T-helper 2 cell treated with Interferon-gamma antibody and Interleukin-4, amounts not matched to agents 5 μg/mL and 100 μg/mL, for 36 hours (primary cell): ENCODE data around the gene EXPH5.
"Not testable (repeated sequence)": the region's sequence is repeated elsewhere in the genome, so short reads cannot be mapped to it uniquely, and the experiment has no call there.

ENCODE experiments used
- DNase-seq: peaks from one replicate; pipeline ENCODE4 v3.0.0; 2021; ENCODE audit warnings: low spot score
- H3K27ac Mint-ChIP-seq: one replicate; pipeline ENCODE4 v1.8.0; 2021; ENCODE audit warnings: mild to moderate bottlenecking, mixed read lengths
- H3K27me3 Mint-ChIP-seq: one replicate; pipeline ENCODE4 v1.8.0; 2021; ENCODE audit warnings: low read depth, mixed read lengths
- H3K36me3 Mint-ChIP-seq: one replicate; pipeline ENCODE4 v1.8.0; 2021; ENCODE audit warnings: low read depth, mixed read lengths
- H3K4me1 Mint-ChIP-seq: one replicate; pipeline ENCODE4 v1.8.0; 2021; ENCODE audit warnings: low read depth, mixed read lengths
- H3K4me3 Mint-ChIP-seq: one replicate; pipeline ENCODE4 v1.8.0; 2022; ENCODE audit warnings: mild to moderate bottlenecking, moderate library complexity, mixed read lengths
- H3K9me3 Mint-ChIP-seq: one replicate; pipeline ENCODE4 v1.8.0; 2021; ENCODE audit warnings: mixed read lengths

Gene EXPH5, protein sequence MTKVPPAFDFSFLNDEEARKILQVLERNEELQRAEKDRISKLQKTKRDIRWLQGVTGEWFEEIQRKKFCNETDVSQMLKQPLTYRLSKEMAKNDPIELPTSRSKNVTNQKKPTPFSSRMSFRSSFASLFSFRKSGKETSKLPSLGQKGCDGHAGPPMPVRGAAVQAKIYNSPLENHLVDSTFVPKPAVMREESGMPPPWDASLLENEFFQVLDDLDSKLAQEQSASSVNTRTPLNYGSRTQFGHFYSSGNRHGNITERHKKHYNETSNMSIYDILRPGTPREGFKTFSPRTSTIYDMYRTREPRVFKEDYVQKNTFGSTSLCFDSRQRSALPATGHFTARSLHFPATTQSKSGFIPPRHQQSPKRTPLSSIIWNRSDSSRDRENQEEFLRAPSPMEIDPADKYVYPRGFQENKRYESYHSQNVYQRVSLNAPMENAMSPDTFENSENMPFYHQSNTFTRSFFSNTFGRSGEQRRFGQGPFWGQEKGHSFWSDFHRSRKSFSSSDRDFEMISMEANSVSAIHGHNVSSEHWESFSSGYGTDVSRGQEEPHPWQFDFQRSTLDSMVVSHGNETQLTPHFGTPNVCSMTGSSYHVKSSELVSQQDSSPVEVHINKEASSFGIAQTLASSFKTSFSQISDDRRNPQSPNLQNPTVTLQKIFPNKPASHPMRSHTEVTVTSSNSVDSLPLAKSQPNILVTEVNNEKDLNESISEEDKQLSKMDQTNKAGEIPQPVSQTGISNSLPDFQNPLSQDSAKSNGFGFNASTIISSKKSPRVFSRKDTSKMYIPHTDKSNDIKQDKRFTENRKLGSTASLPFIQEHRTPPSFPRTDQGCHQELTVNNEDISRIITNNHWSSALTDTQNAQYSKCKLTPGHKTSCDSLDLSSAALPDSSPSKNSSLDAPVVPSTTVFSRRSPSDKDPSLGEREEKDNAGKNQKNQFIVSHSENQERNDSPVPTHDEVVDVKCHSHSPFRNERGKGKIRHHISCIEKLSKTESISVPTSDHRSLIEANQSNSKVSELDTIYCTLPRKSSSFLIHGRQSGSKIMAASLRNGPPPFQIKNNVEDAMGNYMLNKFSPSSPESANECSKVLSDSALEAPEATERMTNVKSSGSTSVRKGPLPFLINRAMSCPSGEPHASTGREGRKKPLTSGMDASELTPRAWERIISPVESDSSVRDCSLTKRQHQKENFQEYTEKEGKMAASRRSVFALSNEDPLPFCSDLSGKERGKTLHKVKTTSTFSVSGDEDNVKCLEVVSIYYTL (N-terminal part only)

GRCh38 chr11:108593214-108593922, at the start of gene EXPH5:
Gene EXPH5 (minus strand): TSS chr11:108593768. CDS start chr11:108593536, 232 bp downstream.
- peak within 1 kb of the TSS; percentile 72 for H3K27ac Mint-ChIP-seq
- H3K9me3 Mint-ChIP-seq, result no peaks in the 10 kb centered on the region
- peaks cover 57% of the 10 kb centered on the region for H3K27me3 Mint-ChIP-seq
- H3K4me1 Mint-ChIP-seq, result peaks cover 14% of the 10 kb centered on the region
- H3K4me3 Mint-ChIP-seq, result peak within 1 kb of the TSS; percentile 88
- peak; percentile 78 for DNase-seq
- peaks cover 3% of the 10 kb centered on the region for H3K36me3 Mint-ChIP-seq

- H3K9me3 Mint-ChIP-seq, H3K27ac Mint-ChIP-seq, H3K36me3 Mint-ChIP-seq, H3K4me1 Mint-ChIP-seq, DNase-seq, H3K4me3 Mint-ChIP-seq: not testable (repeated sequence)
- peaks cover 21% of the 10 kb centered on the region for H3K27me3 Mint-ChIP-seq
These were observed 48.2 kb upstream of the EXPH5 start for GRCh38 chr11:108641752-108642151.

GRCh38 chr11:108639146-108639545, 45.6 kb upstream of the EXPH5 start:
- peaks cover 30% of the 10 kb centered on the region for H3K27me3 Mint-ChIP-seq
- H3K36me3 Mint-ChIP-seq, result no peaks in the 10 kb centered on the region
- H3K4me1 Mint-ChIP-seq, result no peaks in the 10 kb centered on the region
- H3K4me3 Mint-ChIP-seq, result no peak overlapping the region
- no peak overlapping the region for H3K27ac Mint-ChIP-seq
- no peaks in the 10 kb centered on the region for H3K9me3 Mint-ChIP-seq
- DNase-seq, result no peak

GRCh38 chr11:108636222-108636621, 42.7 kb upstream of the EXPH5 start:
- H3K9me3 Mint-ChIP-seq, result no peaks in the 10 kb centered on the region
- no peaks in the 10 kb centered on the region for H3K36me3 Mint-ChIP-seq
- H3K4me3 Mint-ChIP-seq, result no peak overlapping the region
- no peak overlapping the region for H3K27ac Mint-ChIP-seq
- no peaks in the 10 kb centered on the region for H3K4me1 Mint-ChIP-seq
- DNase-seq, result no peak
- peaks cover 38% of the 10 kb centered on the region for H3K27me3 Mint-ChIP-seq

DNA sequence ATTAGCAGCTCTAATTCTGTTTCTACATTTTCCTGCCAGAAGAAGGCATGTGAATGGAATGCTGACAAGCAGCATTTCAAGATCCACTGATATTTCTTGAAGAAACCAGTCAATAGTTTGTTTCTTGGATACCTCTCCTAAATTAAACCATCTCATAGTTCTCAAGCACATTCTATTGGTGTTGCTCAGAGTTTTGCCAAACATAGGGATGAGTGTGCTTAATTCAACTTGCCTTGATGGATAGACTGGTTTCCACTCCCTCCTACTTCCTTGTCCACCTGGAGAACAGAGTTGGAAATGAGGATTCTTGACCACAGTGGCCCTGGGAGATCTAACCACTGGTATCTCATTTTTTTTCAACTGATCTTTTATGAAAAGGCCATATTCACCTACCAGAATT, 41.5 kb upstream of the EXPH5 start:
- Mint-ChIP-seq H3K4me1 (no peaks in the 10 kb centered on the region), H3K27ac (no peak overlapping the region), H3K27me3 (peaks cover 38% of the 10 kb centered on the region), H3K9me3 (no peaks in the 10 kb centered on the region), H3K36me3 (no peaks in the 10 kb centered on the region), H3K4me3 (no peak overlapping the region)
- DNase-seq, result no peak

DNA sequence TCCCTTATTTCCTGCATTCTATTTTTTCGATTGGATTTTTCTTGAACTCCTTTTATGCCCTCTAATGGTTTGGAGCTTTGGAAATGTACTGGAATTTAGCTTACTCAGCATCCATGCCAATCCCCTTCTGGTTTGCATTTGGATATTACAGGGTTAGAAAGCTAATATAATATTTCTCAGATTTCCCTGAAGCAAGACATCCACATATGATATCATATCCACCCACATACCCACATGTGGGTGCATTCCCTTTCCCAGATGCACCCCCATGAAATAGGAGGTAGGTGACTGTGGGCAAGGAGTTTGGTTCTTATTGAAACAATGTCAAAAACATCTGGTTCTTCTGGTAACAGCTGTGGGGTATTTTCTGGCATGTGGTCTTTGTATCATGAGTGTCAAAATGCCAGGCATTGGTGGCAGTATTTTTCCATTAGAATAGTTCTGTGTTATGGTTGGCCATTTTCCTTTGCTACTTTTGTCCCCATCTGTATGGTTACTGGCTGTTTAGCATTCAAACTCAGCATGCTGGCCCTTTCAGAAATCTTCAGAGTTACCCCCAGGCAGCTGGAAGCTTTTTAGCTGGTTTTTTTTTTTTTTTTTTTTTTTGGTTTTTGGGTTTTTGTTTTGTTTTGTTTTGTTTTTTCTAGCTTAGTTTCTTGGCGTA, 38.6 kb upstream of the EXPH5 start:
- H3K27me3 Mint-ChIP-seq, result peaks cover 21% of the 10 kb centered on the region
- H3K27ac Mint-ChIP-seq, result no peak overlapping the region
- H3K4me3 Mint-ChIP-seq, result no peak overlapping the region
- H3K36me3 Mint-ChIP-seq, result no peaks in the 10 kb centered on the region
- no peaks in the 10 kb centered on the region for H3K9me3 Mint-ChIP-seq
- DNase-seq, result no peak
- H3K4me1 Mint-ChIP-seq, result no peaks in the 10 kb centered on the region

DNA sequence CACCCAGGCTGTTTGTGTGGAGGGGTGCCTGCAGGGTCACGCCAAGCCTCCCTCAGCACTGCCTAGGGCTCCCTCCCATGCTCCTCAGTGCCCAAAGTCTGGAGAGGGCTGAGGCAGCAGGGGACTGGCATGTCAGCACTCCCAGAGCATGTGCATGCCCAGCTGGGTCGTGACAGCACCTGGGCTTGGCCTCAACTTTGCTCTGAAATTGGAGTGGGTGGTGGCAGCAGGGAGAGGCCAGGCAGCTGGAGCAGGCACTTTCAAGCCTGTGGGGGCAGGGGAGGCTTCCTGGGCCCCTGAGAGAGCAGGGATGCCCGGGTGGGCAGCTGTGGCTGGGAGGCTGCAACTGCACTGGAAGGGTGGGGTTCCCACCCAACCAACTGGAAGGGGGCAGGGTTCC, 35.7 kb upstream of the EXPH5 start:
- no peaks in the 10 kb centered on the region for H3K36me3 Mint-ChIP-seq
- DNase-seq, result no peak
- H3K27me3 Mint-ChIP-seq, result peaks cover 17% of the 10 kb centered on the region
- no peaks in the 10 kb centered on the region for H3K9me3 Mint-ChIP-seq
- no peak overlapping the region for H3K27ac Mint-ChIP-seq
- no peak overlapping the region for H3K4me3 Mint-ChIP-seq
- peaks cover 11% of the 10 kb centered on the region for H3K4me1 Mint-ChIP-seq

- Mint-ChIP-seq H3K4me1 (peaks cover 13% of the 10 kb centered on the region), H3K36me3 (no peaks in the 10 kb centered on the region), H3K4me3 (no peak overlapping the region), H3K27me3 (peaks cover 18% of the 10 kb centered on the region), H3K9me3 (no peaks in the 10 kb centered on the region), H3K27ac (no peak overlapping the region)
- no peak for DNase-seq
These were observed 35.2 kb upstream of the EXPH5 start for GRCh38 chr11:108628812-108629211.

DNA sequence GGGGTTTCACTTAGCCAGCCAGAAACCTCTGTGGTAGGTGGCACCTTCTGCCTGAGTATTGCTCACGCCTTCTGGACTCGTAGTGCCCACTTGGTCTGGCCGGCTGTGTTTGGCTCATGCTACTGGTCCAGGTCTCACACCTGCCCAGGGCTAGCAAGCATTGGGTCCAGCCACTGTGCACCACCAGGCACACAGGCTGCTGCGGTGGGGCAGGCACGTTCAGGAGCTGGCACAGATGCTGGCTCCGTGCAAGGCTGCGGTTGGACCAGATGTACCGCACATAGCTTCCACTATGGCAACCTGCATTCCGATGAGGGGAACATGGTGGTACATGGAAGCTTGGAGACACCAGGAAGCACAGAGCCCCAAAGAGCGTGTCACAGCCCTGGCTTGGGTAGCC, 34.8 kb upstream of the EXPH5 start:
- no peak overlapping the region for H3K4me3 Mint-ChIP-seq
- no peak for DNase-seq
- H3K27me3 Mint-ChIP-seq, result peaks cover 20% of the 10 kb centered on the region
- H3K36me3 Mint-ChIP-seq, result no peaks in the 10 kb centered on the region
- peaks cover 13% of the 10 kb centered on the region for H3K4me1 Mint-ChIP-seq
- H3K9me3 Mint-ChIP-seq, result no peaks in the 10 kb centered on the region
- no peak overlapping the region for H3K27ac Mint-ChIP-seq

- Mint-ChIP-seq H3K9me3 (no peaks in the 10 kb centered on the region), H3K4me1 (peaks cover 20% of the 10 kb centered on the region), H3K4me3 (peak overlapping the region; percentile 52), H3K27me3 (peaks cover 25% of the 10 kb centered on the region), H3K27ac (no peak overlapping the region), H3K36me3 (no peaks in the 10 kb centered on the region)
- peak; percentile 27 for DNase-seq
These were observed 30.8 kb upstream of the EXPH5 start for GRCh38 chr11:108624196-108624925.

DNA sequence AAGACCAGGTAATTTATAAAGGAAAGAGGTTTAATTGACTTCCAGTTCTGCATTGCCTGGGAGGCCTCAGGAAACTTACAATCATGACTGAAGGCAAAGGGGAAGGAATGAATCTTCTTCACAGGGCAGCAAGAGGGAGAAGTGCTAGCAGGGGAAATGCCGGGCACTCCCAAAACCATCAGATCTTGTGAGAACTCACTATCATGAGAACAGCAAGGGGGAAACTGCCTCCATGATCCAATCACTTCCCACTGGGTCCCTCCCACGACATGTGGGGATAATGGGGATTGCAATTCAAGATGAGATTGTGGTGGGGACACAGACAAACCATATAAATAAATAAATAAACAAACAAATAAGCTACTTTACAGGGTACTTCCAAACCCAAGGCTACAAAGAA, 28.8 kb upstream of the EXPH5 start:
- Mint-ChIP-seq H3K4me3 (no peak overlapping the region), H3K9me3 (no peaks in the 10 kb centered on the region), H3K36me3 (no peaks in the 10 kb centered on the region), H3K27ac (no peak overlapping the region), H3K27me3 (peaks cover 35% of the 10 kb centered on the region), H3K4me1 (peaks cover 20% of the 10 kb centered on the region)
- no peak for DNase-seq

DNA sequence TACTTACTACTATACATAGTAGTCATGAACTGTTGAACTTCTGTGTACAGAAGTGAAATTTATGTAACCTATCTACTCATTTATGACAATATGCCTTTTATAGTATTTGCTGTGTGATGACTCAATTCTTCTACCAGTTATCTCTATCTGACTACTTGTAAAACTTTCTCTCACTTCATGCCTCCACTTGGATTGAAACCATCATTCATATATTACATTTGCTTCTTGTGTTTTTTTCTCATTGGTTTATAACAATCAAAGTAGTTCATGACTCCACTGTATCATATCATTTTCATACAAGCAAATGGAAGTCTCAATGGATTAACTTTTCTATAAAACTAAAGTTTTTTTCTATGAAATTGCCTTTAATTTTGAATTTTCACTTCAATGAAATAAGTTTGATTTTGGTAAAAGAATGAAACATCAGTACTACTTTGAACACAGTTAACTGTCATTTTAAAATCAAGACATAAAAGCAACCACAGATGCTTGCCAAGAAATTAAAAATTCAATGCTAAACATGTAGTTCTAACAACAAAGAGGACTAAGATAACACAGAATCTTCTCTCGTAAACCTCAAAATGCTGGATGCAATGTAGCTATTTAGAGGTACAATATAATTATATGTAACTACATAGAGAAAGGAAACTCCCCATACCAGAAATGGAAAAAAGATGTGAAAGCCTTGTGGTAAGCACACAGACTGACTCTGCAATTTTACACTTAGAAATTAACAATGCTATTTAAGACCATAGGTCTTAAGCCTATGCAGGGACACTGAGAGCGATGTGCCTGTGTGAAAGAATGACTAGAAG, 27.6 kb upstream of the EXPH5 start:
- Mint-ChIP-seq H3K4me1 (peaks cover 20% of the 10 kb centered on the region), H3K4me3 (no peak overlapping the region), H3K27ac (no peak overlapping the region), H3K27me3 (peaks cover 40% of the 10 kb centered on the region), H3K36me3 (no peaks in the 10 kb centered on the region), H3K9me3 (no peaks in the 10 kb centered on the region)
- no peak for DNase-seq
